MM.1S (cell line): ENCODE data around the gene PRKAA2.

Source experiments
- DNase-seq: peaks from one replicate; pipeline ENCODE4 v3.0.0-alpha.2; 2015
- H2AFZ ChIP-seq: fragments of 300-600 bp; sonication (generic); 2 replicates; pipeline ENCODE4 v1.6.0; 2016; ENCODE audit warnings: antibody characterized with exemption, low read length
- H3F3A ChIP-seq: fragments of 300-600 bp; sonication (generic); 2 replicates; pipeline ENCODE4 v1.6.1; 2016; ENCODE audit warnings: mild to moderate bottlenecking, antibody characterized with exemption, low read length, moderate library complexity, mixed read lengths; ENCODE audit not compliant: insufficient read depth
- H3K27ac ChIP-seq: fragments of 300-600 bp; sonication (generic); 2 replicates; pipeline ENCODE4 v1.5.1; 2016; ENCODE audit warnings: mild to moderate bottlenecking, low read length
- H3K27me3 ChIP-seq: fragments of 300-600 bp; sonication (generic); replicated peaks from 2 replicates; pipeline ENCODE4 v1.6.0; 2016; ENCODE audit warnings: low read length; ENCODE audit not compliant: insufficient read depth
- H3K36me3 ChIP-seq: fragments of 300-600 bp; sonication (generic); replicated peaks from 2 replicates; pipeline ENCODE4 v1.6.1; 2016; ENCODE audit warnings: mild to moderate bottlenecking, low read length, mixed read lengths; ENCODE audit not compliant: insufficient read depth
- H3K4me1 ChIP-seq: fragments of 300-600 bp; sonication (generic); 2 replicates; pipeline ENCODE4 v1.6.1; 2016; ENCODE audit warnings: low read length, mixed read lengths
- H3K4me2 ChIP-seq: fragments of 300-600 bp; sonication (generic); 2 replicates; pipeline ENCODE4 v1.6.0; 2016; ENCODE audit warnings: low read depth, low read length
- H3K4me3 ChIP-seq: fragments of 300-600 bp; sonication (generic); 2 replicates; pipeline ENCODE4 v1.5.1; 2016; ENCODE audit warnings: low read length, mixed read lengths
- H3K79me2 ChIP-seq: fragments of 300-600 bp; sonication (generic); 2 replicates; pipeline ENCODE4 v1.6.1; 2016; ENCODE audit warnings: mixed run types, low read length, mixed read lengths
- H3K9ac ChIP-seq: fragments of 300-600 bp; sonication (generic); 2 replicates; pipeline ENCODE4 v1.6.1; 2016; ENCODE audit warnings: low read length, mixed read lengths
- H3K9me2 ChIP-seq: fragments of 300-600 bp; sonication (generic); replicated peaks from 2 replicates; pipeline ENCODE4 v1.6.1; 2016; ENCODE audit warnings: mild to moderate bottlenecking, low read length, mixed read lengths; ENCODE audit not compliant: insufficient read depth
- H3K9me3 ChIP-seq: fragments of 300-600 bp; sonication (generic); replicated peaks from 2 replicates; pipeline ENCODE4 v1.6.1; 2016; ENCODE audit warnings: mild to moderate bottlenecking, low read length, mixed read lengths; ENCODE audit not compliant: insufficient read depth
- H4K20me1 ChIP-seq: fragments of 300-600 bp; sonication (generic); 2 replicates; pipeline ENCODE4 v1.6.1; 2016; ENCODE audit warnings: mild to moderate bottlenecking, low read length, moderate library complexity, mixed read lengths; ENCODE audit not compliant: insufficient read depth
- EZH2 ChIP-seq: fragments of 300-600 bp; sonication (generic); optimal IDR thresholded peaks from 2 replicates; pipeline ENCODE3; 2017; ENCODE audit warnings: low read depth, mild to moderate bottlenecking, antibody characterized with exemption, low read length, mixed read lengths
- EZH2phosphoT487 ChIP-seq: fragments of 300-600 bp; sonication (generic); IDR thresholded peaks from 2 replicates; pipeline ENCODE4 v1.6.1; 2018; ENCODE audit warnings: antibody characterized with exemption, low read length
- TF ChIP-seq, protein P1 (sequence below): fragments of 300-600 bp; sonication (generic); IDR thresholded peaks from 2 replicates; pipeline ENCODE4 v1.5.1; 2016; ENCODE audit warnings: antibody characterized with exemption, low read length, mixed read lengths

PRKAA2 gene

DNA sequence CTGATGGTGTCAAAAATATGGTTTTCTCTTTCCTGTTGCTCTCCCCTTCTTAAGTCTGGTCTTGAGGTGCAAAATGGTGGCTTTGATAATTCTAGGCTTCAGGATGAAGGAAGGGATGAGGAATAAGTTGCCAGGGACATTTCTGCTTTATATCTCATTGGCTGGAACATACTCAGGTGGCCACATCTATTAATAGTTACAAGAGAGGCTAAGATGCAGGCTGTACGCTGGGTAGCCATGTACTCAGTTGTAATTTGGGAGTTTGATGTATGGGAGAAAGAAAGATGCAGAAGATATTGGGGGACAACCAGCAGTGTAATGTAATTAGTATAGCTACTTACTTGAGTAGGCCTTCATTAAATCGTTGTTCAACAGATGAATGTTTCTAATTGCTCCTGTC, 25.2 kb downstream of the PRKAA2 start:
- Histone ChIP-seq H3K36me3 (no peaks in the 10 kb centered on the region), H4K20me1 (no peaks in the 10 kb centered on the region), H3K4me3 (no peak overlapping the region), H2AFZ (no peak overlapping the region), H3K27me3 (no peaks in the 10 kb centered on the region), H3K9me2 (no peaks in the 10 kb centered on the region), H3K9ac (no peak overlapping the region), H3K9me3 (no peaks in the 10 kb centered on the region), H3K4me1 (no peaks in the 10 kb centered on the region), H3K79me2 (no peaks in the 10 kb centered on the region), H3K27ac (no peak overlapping the region), H3F3A (no peaks in the 10 kb centered on the region), H3K4me2 (no peak overlapping the region)
- TF ChIP-seq EZH2phosphoT487 (no peak), EZH2 (no peak)
- TF ChIP-seq, protein P1, sequence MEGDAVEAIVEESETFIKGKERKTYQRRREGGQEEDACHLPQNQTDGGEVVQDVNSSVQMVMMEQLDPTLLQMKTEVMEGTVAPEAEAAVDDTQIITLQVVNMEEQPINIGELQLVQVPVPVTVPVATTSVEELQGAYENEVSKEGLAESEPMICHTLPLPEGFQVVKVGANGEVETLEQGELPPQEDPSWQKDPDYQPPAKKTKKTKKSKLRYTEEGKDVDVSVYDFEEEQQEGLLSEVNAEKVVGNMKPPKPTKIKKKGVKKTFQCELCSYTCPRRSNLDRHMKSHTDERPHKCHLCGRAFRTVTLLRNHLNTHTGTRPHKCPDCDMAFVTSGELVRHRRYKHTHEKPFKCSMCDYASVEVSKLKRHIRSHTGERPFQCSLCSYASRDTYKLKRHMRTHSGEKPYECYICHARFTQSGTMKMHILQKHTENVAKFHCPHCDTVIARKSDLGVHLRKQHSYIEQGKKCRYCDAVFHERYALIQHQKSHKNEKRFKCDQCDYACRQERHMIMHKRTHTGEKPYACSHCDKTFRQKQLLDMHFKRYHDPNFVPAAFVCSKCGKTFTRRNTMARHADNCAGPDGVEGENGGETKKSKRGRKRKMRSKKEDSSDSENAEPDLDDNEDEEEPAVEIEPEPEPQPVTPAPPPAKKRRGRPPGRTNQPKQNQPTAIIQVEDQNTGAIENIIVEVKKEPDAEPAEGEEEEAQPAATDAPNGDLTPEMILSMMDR: no peak
- no peak for DNase-seq

DNA sequence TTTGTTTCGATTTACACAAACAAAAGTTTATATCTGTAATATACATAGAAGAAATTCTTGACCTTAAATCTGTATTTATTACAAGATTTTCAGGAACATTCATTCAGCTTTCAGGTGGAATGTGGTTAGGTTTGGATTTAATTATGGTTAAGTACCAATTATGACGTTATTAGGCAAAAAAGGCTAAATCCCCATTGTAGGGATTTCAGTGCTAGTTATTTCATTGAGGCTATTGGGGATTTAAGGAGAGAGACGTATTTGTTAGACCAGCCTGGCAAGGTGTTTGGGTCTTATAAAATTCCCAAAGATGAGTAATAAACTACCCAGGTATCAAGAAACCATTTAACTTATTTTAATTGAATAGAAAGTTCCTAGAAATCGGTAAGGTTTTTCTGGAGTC, 26.0 kb downstream of the PRKAA2 start:
- Histone ChIP-seq H3F3A (no peaks in the 10 kb centered on the region), H4K20me1 (no peaks in the 10 kb centered on the region), H3K9ac (no peak overlapping the region), H3K79me2 (no peaks in the 10 kb centered on the region), H3K9me2 (no peaks in the 10 kb centered on the region), H3K4me1 (no peaks in the 10 kb centered on the region), H3K27ac (no peak overlapping the region), H3K27me3 (no peaks in the 10 kb centered on the region), H3K9me3 (no peaks in the 10 kb centered on the region), H2AFZ (no peak overlapping the region), H3K4me3 (no peak overlapping the region), H3K4me2 (no peak overlapping the region), H3K36me3 (no peaks in the 10 kb centered on the region)
- TF ChIP-seq, protein P1: no peak
- TF ChIP-seq EZH2: no peak
- no peak for TF ChIP-seq EZH2phosphoT487
- no peak for DNase-seq

DNA sequence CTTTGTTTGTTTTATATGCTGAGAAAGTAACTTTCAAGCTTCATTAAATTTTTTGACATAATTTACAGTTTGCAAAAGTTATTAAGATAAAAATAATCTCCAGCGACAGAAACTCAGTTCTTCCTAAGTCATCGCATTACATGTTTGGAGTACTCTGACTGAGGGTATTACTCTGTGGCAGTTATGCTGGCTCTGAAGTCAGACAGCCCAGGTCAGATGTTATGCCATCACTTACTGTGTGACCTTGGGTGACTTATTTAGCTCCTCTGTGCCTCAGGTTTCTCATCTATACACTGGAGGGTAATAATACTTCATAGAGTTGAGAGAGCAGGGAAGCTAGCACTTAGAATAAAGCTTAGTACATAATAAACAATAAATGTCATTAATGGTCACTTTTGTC, 26.4 kb downstream of the PRKAA2 start:
- H3K79me2 ChIP-seq: no peaks in the 10 kb centered on the region
- H3K4me1 ChIP-seq: no peaks in the 10 kb centered on the region
- no peaks in the 10 kb centered on the region for H3K9me2 ChIP-seq
- H3K27me3 ChIP-seq: no peaks in the 10 kb centered on the region
- no peaks in the 10 kb centered on the region for H3K36me3 ChIP-seq
- H4K20me1 ChIP-seq: no peaks in the 10 kb centered on the region
- no peak overlapping the region for H3K4me2 ChIP-seq
- H2AFZ ChIP-seq: no peak overlapping the region
- TF ChIP-seq EZH2phosphoT487 (no peak), EZH2 (no peak)
- TF ChIP-seq, protein P1: no peak
- H3K4me3 ChIP-seq: no peak overlapping the region
- H3K9me3 ChIP-seq: no peaks in the 10 kb centered on the region
- H3F3A ChIP-seq: no peaks in the 10 kb centered on the region
- DNase-seq: no peak
- no peak overlapping the region for H3K9ac ChIP-seq
- H3K27ac ChIP-seq: no peak overlapping the region
